T47D (cell line): Measurements from ENCODE around the gene LRRC59.

ENCODE experiments used
- DNase-seq, 2 experiments: peaks; one replicate each; pipeline versions ENCODE4 v3.0.0 to v3.0.0-alpha.2; 2011 to 2012; ENCODE audit warnings: low read depth in 1 of 2, low spot score in 1 of 2
- JUND ChIP-seq: IDR thresholded peaks from 2 replicates; pipeline ENCODE4 v1.6.1; 2012; ENCODE audit warnings: low read depth
- in situ Hi-C: cut with HindIII; loops from 2 replicates; pipeline ENCODE4 v1.10.0; 2016; ENCODE audit warnings: low sequenced_read_pairs, low pct_unique_long_range_greater_than_20kb

Gene LRRC59

DNA sequence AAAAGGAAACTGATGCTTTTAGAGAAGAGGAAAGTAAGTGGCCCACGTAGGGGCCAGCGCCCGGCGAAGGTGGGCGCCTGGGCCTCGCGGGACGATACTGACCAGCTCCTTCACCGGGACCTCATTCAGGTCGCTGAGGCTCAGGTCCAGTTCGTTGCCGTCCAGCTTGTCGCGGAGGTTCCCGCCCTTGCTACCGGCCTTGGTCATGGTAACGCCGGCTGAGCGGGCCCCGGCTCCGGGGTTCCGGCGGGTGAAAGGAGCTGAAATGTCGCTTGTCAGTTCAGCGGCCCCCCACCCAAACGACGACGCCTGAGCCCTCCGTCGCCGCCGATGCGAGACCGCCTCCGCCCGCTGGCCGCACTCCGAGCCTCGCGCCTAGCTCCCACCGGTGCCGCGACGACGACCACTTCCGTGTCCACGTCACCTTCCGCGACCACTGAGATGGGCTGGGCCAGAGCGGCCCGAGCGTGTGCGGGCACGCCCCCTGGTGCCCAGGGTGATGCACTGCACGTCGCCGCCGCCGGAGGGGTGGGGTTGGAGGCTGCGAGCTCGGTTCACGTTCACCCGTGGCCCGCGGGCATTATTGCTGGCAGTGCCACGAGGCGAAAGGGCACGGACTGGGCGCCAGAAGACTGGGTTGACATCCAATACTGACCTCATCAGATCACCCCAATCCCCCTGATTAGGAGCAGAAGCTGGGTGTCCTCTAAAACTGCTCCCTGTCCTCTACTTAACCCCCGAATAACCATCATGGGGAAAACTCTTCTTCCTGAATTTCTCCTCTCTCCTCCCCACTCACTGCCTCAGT, at the start of gene LRRC59:
TSS of gene LRRC59 (minus strand) at position 413 of the 808 bp plus-strand sequence. CDS start at position 207, 206 bp downstream.
- DNase-seq: peak; percentile 81 to 91
- in situ Hi-C loops: no loop called here
- no peak for TF ChIP-seq JUND

DNA sequence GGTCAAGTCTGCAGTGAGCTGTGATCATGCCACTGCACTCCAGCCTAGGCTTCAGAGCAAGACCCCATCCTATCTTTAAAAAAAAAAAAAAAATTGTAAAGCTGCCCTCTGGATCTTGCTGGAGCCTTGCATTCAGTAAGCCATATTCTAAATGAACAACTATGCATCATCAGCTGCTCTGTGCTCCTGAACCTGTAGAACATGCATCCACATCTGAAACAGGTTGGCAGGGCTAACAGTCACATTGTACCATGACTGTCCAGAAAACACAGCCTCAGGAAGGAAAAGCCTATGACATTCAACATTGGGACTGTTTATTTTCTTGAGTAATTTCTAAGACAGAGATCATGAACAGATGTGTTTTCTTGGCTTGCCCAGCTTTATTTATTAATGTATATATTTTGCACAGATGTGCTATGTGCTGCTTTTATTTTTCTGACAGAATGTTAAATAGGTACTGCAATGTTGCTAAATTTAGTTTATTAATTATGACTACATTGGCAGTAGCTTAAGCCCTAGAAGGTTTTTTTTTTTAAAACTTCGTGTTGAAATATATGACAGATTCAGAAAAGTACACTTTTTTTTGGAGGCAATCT, 48.5 kb upstream of the LRRC59 start:
- peak in 1 of 2 experiments; percentile 45 for DNase-seq
- no peak for TF ChIP-seq JUND
- in situ Hi-C loops: no loop called here

DNA sequence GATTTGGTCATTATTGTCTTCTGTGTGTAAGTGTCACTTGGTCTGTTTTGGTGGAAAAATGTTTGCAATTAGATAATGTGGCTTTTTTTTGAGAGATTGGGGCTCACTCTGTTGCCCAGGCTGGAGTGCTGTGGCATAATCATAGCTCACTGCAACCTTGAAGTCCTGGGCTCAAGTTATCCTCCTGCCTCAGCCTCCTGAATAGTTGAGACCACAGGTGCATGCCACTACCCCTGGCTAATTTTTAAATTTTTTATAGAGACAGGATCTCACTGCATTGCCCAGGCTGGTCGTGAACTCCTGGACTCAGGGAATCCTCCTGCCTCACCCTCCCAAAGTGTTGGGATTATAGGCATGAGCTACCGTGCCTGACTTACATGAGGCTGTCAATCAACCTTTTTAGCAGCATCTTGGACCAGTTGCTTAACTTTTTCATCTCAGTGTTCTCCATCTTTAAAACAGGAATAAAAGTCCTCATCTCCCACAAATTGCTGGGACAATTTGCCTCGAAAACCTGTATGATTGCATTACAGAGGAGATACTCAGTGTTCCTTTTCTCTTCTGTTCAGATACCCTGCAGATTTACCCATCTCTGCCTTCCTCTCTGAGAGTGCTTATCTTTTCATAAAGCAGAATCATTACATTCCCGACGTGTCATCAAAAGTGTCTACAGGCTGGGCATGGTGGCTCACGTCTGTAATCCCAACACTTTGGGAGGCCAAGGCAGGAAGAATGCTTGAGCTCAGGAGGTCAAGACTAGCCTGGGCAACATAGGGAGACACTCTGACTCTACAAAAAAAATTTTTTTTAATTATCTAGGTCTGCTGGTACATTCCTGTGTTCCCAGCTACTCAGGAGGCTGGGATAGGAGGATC, 47.8 kb upstream of the LRRC59 start:
- no peak for TF ChIP-seq JUND
- no peak for DNase-seq
- in situ Hi-C loops: no loop called here

DNA sequence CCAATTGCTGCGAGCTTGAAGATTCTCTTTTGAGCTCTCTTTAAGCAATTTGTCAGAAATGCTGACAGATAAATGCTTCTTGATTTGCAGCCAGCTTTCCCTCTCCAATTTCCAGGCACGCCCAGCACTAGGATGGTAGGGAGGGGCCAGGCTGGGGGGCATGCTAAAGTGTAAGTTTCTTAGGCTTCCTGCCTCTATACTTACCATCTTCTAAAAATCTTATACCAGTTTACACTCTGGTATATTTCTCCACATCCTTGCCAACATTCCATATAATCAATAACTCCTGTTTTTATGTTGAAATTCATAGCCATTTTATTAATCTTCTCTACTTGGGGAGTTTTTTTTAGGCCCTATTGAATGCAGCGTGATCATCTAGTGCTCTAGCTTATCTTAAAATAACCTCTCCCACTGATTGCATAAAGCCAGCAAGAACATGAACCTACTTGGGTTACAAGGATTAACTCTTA, 46.2 kb upstream of the LRRC59 start:
- in situ Hi-C loops: no loop called here
- no peak for DNase-seq
- no peak for TF ChIP-seq JUND

DNA sequence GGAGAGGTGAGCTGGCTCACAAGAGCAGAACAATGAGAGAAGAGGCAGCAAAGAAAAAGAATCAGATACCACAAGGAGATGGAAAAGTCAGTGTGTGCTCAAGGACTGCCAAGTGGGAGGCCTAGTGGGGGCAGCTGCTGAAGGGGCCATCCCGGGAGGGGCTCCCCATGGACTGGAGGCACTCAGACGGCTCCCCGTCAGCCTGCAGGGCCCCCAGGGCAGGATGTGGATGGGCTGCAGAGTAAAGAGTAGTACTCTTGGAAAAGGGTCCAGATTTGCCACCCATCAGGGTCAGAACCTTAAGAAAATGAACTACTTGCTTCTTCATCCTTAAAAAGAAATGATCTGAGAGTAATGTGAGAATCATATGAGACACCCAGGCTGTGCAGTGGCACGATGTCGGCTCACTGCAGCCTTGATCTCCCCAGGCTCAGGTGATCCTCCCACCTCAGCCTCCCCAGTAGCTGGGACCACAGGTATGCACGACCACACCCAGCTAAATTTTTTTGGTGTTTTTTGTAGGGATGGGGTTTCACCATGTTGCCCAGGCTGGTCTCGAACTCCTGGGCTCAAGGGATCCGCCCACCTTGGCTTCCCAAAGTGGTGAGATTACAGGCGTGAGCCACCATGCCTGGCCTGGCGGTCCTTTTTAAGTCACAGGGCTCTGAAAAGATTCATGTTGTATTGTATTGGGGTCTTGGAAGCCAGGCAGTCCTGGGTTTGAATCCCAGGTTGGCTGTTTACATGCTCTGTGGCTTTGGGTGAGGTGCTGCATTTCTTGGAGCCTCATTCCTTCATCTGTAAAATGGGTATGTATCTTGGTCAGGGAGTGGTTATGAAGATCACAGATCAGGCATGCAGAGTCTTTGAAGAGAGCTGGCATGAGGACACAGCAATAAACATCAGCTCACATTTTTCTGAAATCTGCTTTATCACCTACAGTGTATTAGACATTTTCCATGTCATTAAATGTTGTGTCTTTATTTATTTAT, 43.8 kb upstream of the LRRC59 start:
- no peak for TF ChIP-seq JUND
- in situ Hi-C loops: no loop called here
- DNase-seq: no peak

DNA sequence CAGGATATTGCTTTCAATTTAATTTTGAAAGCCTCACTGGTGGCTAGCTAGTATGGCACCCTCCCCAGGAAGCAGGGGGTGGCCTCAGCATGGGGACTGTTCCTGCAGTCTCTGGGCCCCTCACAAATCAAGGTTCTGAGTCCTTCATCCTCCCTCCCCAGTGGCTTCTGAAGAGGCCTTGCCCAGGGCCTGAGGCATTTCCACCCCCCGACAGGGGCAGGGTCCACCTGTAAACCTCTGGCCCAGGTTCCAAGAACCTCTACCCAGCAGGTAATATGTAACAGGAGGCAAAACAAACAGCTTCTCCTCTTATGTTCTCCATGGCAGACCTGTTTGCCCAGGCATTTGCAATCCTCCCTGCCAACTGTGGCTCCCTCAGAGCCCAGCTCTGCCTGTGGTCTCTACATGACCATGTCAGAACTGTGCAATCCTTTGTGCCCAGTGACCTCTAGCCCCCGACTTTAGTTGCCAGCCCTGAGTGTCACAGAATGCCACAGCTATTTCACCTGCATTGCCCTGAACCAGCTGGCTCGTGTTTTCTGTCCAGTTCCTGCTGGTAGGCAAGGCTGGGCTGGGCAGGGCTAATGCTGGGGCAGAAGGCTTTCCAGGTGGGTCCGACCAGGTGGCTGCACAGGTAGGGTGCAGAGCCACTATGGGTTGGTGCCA, 43.0 kb upstream of the LRRC59 start:
- TF ChIP-seq JUND: no peak
- DNase-seq: peak in 1 of 2 experiments; percentile 84
- in situ Hi-C loops: no loop called here

DNA sequence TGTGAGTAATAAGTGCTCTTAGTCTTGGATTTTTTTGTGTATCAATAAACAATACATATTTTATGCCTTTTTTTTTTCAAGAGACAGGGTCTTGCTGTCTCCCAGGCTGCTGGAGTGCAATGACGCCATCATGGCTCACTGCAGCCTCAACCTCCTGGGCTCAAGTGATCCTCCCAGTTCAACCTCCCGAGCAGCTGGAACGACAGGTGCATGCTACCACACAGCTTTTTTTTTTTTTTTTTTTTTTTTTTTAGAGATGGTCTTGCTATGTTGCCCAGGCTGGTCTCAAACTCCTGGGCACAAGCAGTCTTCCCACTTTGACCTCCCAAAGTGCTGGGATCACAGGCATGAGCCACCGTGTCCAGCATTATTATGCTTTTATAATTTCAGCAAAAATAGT, 41.7 kb upstream of the LRRC59 start:
- no peak for DNase-seq
- in situ Hi-C loops: no loop called here
- no peak for TF ChIP-seq JUND

DNA sequence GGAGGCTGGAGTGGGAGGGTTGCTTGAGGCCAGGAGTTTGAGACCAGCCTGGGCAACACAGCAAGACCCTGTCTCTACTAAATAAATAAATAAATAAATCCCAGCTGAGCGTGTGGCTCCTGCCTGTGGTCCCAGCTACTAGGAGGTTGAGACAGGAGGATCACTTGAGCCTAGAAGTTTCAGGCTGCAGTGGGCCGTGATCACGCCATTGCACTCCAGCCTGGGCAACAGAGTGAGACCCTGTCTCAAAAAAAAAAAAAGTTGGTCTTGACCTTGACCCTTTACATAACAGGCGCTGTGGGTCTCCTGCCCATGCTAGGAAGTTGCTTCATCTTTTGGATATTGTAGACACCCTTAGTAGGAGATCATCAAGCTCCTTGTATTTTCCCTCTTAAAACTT, 40.1 kb upstream of the LRRC59 start:
- in situ Hi-C loops: no loop called here
- DNase-seq: no peak
- TF ChIP-seq JUND: no peak

DNA sequence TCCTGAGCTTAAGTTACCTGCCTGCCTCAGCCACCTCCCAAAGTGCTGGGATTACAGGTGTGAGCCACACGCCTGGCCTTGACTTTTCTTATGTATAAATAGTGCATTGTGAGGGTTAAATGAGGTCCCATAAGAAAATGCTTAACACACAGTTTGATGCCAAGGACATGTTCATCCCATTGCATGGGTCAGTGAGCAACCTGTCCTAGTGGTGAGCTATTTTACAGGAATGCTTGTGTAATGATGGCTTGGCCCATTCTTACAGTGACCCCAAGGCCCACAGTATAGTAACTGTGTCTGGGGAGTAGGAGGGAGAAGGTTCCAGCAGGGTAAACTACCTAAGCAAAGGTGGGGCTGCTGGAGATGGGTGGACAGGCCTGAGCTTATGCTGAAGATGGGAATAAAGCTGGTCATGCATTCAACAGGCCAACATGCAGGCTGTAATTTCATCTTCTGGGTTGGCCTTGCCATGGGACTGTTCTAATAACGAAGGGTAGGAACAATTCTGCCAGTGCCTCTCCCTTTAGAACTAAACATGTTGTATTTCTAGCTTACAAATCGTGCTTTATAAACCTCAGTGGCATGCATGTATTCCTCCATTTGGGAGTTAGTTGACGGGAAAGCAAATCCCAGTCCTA, 34.9 kb upstream of the LRRC59 start:
- no peak for TF ChIP-seq JUND
- DNase-seq: no peak
- in situ Hi-C loops: no loop called here

DNA sequence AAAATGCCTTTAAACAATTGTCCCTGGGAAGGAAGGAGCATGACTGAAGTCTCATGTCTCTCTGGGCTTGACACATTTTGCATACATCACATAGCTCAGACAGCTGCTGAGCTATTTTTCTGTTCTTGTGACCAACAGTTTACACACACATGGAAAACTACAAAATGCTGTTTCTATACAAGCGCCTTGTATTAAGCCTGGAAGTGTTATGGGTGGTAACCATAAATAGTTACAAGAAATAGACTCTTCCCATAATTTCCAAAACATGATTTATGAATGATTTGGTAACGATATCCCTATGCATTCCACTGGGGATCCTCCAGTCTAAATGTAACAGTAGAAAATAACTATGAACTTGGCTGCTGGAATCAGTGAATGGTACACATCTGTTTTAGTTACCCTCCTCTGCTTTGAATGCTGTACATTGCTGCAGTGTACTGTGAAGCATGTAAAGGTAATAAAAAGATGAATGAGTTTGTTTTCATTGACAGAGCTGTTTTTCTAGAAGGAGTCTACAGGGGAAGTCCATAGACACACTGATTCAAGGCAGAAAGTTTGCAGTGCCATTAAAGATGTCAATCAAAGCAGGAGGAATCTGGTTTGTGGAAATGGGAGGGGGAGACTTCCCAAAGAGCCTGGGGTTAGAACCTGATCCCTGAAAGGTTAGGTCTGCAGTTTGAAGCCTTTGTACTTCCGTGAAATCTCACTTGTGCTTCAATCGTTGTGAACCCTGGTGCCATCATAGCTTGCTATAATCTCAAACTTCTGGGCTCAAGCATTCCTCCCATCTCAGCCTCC, 33.7 kb upstream of the LRRC59 start:
- in situ Hi-C loops: no loop called here
- DNase-seq: peak in 1 of 2 experiments; percentile 78
- no peak for TF ChIP-seq JUND
